ENCODE data around the gene ACACB. TPM values are rescaled to one million over a fixed set of nuclear protein-coding genes. Genes with fewer than 3 reads are reported as not detected.
A peak's percentile ranks its signal among the peaks of the same experiment; 100 is the strongest.

Gene ACACB
- total RNA-seq, 1 experiment from 2014 or later, result 8.2 TPM

GRCh38 chr12:109264095-109264942 lies 147.9 kb downstream of the ACACB start:
- POLR2A ChIA-PET (ENCODE audit: low non-redundant PET), result interaction anchor here (0.6 to 0.7 kb wide), 2 partner anchors 132 to 223 kb away, joined by 4 read pairs; no protein-coding TSS in a partner anchor
- Histone ChIP-seq H3K27ac (ENCODE audit: low read depth, low read length, poor library complexity, severe bottlenecking) (no peak overlapping the region), H3K4me3 (ENCODE audit: low read depth, low read length, poor library complexity, severe bottlenecking) (no peak overlapping the region), H3K36me3 (ENCODE audit: insufficient read depth, low read length, poor library complexity, severe bottlenecking) (no peaks in the 10 kb centered on the region), H3K4me1 (ENCODE audit: insufficient read depth, low read length, poor library complexity, severe bottlenecking) (no peaks in the 10 kb centered on the region), H3K27me3 (replicated peaks; ENCODE audit: insufficient read depth, low read depth, low read length, poor library complexity) (no peaks in the 10 kb centered on the region), H3K9me3 (ENCODE audit: low read depth, low read length, poor library complexity, severe bottlenecking) (no peaks in the 10 kb centered on the region)
- BruUV-seq (replicated peaks), result no TSS peak
- DNase-seq (ENCODE audit: low spot score), result peak; percentile 87
- CTCF ChIA-PET, result interaction anchor here (0.7 to 2.0 kb wide), 3 partner anchors 121 to 1715 kb away, joined by 3 to 26 read pairs (median 7); no protein-coding TSS in a partner anchor
- peak; percentile 92 for TF ChIP-seq CTCF (conservative IDR thresholded peaks at IDR 0.05; ENCODE audit: low read depth, low read length)
- TF ChIP-seq EZH2 (IDR thresholded peaks at IDR 0.05; ENCODE audit: borderline replicate concordance, low read depth, low read length, poor library complexity, severe bottlenecking), result no peak
- intact Hi-C loops (cut with micrococcal nuclease; ENCODE audit: unreplicated experiment), result loop anchor here (1.0 to 5.0 kb wide), 2 partner anchors 121 to 513 kb away; no protein-coding TSS in a partner anchor

- no peaks in the 10 kb centered on the region for H3K27me3 ChIP-seq (replicated peaks; ENCODE audit: insufficient read depth, low read depth, low read length, poor library complexity)
- H3K4me1 ChIP-seq (ENCODE audit: insufficient read depth, low read length, poor library complexity, severe bottlenecking), result no peaks in the 10 kb centered on the region
- no peaks in the 10 kb centered on the region for H3K9me3 ChIP-seq (ENCODE audit: low read depth, low read length, poor library complexity, severe bottlenecking)
- ChIA-PET POLR2A (ENCODE audit: low non-redundant PET) (no interaction called here), CTCF (no interaction called here)
- no peaks in the 10 kb centered on the region for H3K36me3 ChIP-seq (ENCODE audit: insufficient read depth, low read length, poor library complexity, severe bottlenecking)
- no TSS peak for BruUV-seq (replicated peaks)
- no peak for DNase-seq (ENCODE audit: low spot score)
- intact Hi-C loops (cut with micrococcal nuclease; ENCODE audit: unreplicated experiment), result loop anchor here (1.0 to 5.0 kb wide), 2 partner anchors 120 to 512 kb away; no protein-coding TSS in a partner anchor
- no peak overlapping the region for H3K27ac ChIP-seq (ENCODE audit: low read depth, low read length, poor library complexity, severe bottlenecking)
- TF ChIP-seq EZH2 (IDR thresholded peaks at IDR 0.05; ENCODE audit: borderline replicate concordance, low read depth, low read length, poor library complexity, severe bottlenecking), result no peak
- no peak for TF ChIP-seq CTCF (conservative IDR thresholded peaks at IDR 0.05; ENCODE audit: low read depth, low read length)
- no peak overlapping the region for H3K4me3 ChIP-seq (ENCODE audit: low read depth, low read length, poor library complexity, severe bottlenecking)
These were observed 148.7 kb downstream of the ACACB start for GRCh38 chr12:109264943-109265650.

GRCh38 chr12:109266106-109266879 lies 149.9 kb downstream of the ACACB start:
- ChIA-PET CTCF (no interaction called here), POLR2A (ENCODE audit: low non-redundant PET) (no interaction called here)
- no peak for DNase-seq (ENCODE audit: low spot score)
- TF ChIP-seq EZH2 (IDR thresholded peaks at IDR 0.05; ENCODE audit: borderline replicate concordance, low read depth, low read length, poor library complexity, severe bottlenecking) (no peak), CTCF (conservative IDR thresholded peaks at IDR 0.05; ENCODE audit: low read depth, low read length) (no peak)
- no peak overlapping the region for H3K4me3 ChIP-seq (ENCODE audit: low read depth, low read length, poor library complexity, severe bottlenecking)
- H3K27ac ChIP-seq (ENCODE audit: low read depth, low read length, poor library complexity, severe bottlenecking), result no peak overlapping the region
- no TSS peak for BruUV-seq (replicated peaks)
- no peaks in the 10 kb centered on the region for H3K9me3 ChIP-seq (ENCODE audit: low read depth, low read length, poor library complexity, severe bottlenecking)
- intact Hi-C loops (cut with micrococcal nuclease; ENCODE audit: unreplicated experiment), result no loop called here
- no peaks in the 10 kb centered on the region for H3K4me1 ChIP-seq (ENCODE audit: insufficient read depth, low read length, poor library complexity, severe bottlenecking)
- H3K36me3 ChIP-seq (ENCODE audit: insufficient read depth, low read length, poor library complexity, severe bottlenecking), result no peaks in the 10 kb centered on the region
- no peaks in the 10 kb centered on the region for H3K27me3 ChIP-seq (replicated peaks; ENCODE audit: insufficient read depth, low read depth, low read length, poor library complexity)

All from A673 (cell line).